Endothelial cell of umbilical vein (primary cell): ENCODE data around the gene CLCN4. TPM values are rescaled to one million over a fixed set of nuclear protein-coding genes. Genes with fewer than 3 reads are reported as not detected.

Experiments
- BruUV-seq: library from RNA; stranded (reverse); fragments of 400-500 nt; replicated peaks from 2 replicates; lab custom pipeline; 2021; lab: Mats Ljungman, UMichigan
- CTCF ChIA-PET: fragments of 300-600, 350-600 bp; sonication (Branson Sonifier 250); formaldehyde crosslinking; loops from one replicate; lab custom pipeline; 2021; ENCODE audit warnings: antibody characterized with exemption, inconsistent platforms; lab: Charles Lee
- POLR2A ChIA-PET: fragments of 300-600, 350-600 bp; sonication (Branson Sonifier 250); formaldehyde crosslinking; loops from one replicate; lab custom pipeline; 2021; ENCODE audit warnings: antibody characterized with exemption, inconsistent platforms; lab: Charles Lee
- DNase-seq: peaks from one replicate; pipeline ENCODE4 v3.0.0-alpha.2; 2011; ENCODE audit warnings: low read depth, low spot score
- FAIRE-seq: peaks from 2 replicates; lab custom pipeline; 2011; peaks lifted over from hg19 to GRCh38; lab: Jason Lieb, UNC
- H2AFZ ChIP-seq: 2 replicates; pipeline ENCODE4 v1.6.0; 2012; ENCODE audit warnings: low read depth, low read length, control low read depth, inconsistent platforms
- H3K27ac ChIP-seq: 2 replicates; pipeline ENCODE4 v1.5.1; 2011; ENCODE audit warnings: low read depth, mild to moderate bottlenecking, control low read depth, low read length, moderate library complexity; ENCODE audit not compliant: insufficient read depth
- H3K27me3 ChIP-seq, 2 experiments: 2 replicates each; pipeline versions ENCODE4 v1.6.0 to v1.6.1; 2011; ENCODE audit warnings: low read length in 2 of 2, mixed read lengths in 1 of 2; ENCODE audit not compliant: control insufficient read depth in 2 of 2, insufficient read depth in 2 of 2
- H3K36me3 ChIP-seq, 2 experiments: 2 replicates in 1 of 2; 3 replicates in 1 of 2; pipeline ENCODE4 v1.5.1; 2011; ENCODE audit warnings: low read length in 2 of 2, mild to moderate bottlenecking in 1 of 2, moderate library complexity in 1 of 2; ENCODE audit not compliant: control insufficient read depth in 2 of 2, insufficient read depth in 2 of 2; ENCODE audit errors: extremely low read depth in 1 of 2
- H3K4me1 ChIP-seq: 3 replicates; pipeline ENCODE4 v1.5.1; 2011; ENCODE audit warnings: mild to moderate bottlenecking, low read length; ENCODE audit not compliant: control insufficient read depth, insufficient read depth; ENCODE audit errors: extremely low read depth
- H3K4me2 ChIP-seq: 2 replicates; pipeline ENCODE4 v1.6.1; 2011; ENCODE audit warnings: low read length, control low read depth, mixed read lengths; ENCODE audit not compliant: insufficient read depth
- H3K4me3 ChIP-seq, 3 experiments: fragments of 200-600 bp in 1 of 3; sonication (generic), shearing (Covaris generic) in 1 of 3; replicated peaks in 1 of 3; 2 replicates each; pipeline ENCODE4 v1.5.1; 2011 to 2016; ENCODE audit warnings: control low read depth in 3 of 3, low read length in 3 of 3, mild to moderate bottlenecking in 2 of 3, inconsistent platforms in 1 of 3, low read depth in 1 of 3, moderate library complexity in 1 of 3; ENCODE audit not compliant: insufficient read depth in 1 of 3
- H3K79me2 ChIP-seq: 2 replicates; pipeline ENCODE4 v1.6.0; 2012; ENCODE audit warnings: low read length, inconsistent platforms; ENCODE audit not compliant: control insufficient read depth, insufficient read depth
- H3K9ac ChIP-seq: replicated peaks from 2 replicates; pipeline ENCODE3; 2011; ENCODE audit warnings: low read length, control low read depth; ENCODE audit not compliant: insufficient read depth; ENCODE audit errors: extremely low read depth
- H3K9me1 ChIP-seq: replicated peaks from 3 replicates; pipeline ENCODE4 v1.6.0; 2011; ENCODE audit warnings: mild to moderate bottlenecking, low read length; ENCODE audit not compliant: control insufficient read depth, insufficient read depth; ENCODE audit errors: extremely low read depth
- H3K9me3 ChIP-seq: replicated peaks from 2 replicates; pipeline ENCODE4 v1.5.1; 2012; ENCODE audit warnings: low read length, inconsistent platforms; ENCODE audit not compliant: control insufficient read depth, insufficient read depth
- H4K20me1 ChIP-seq: replicated peaks from 2 replicates; pipeline ENCODE3; 2011; ENCODE audit warnings: mild to moderate bottlenecking, low read length; ENCODE audit not compliant: control insufficient read depth, insufficient read depth; ENCODE audit errors: extremely low read depth
- EZH2 ChIP-seq: IDR thresholded peaks from 2 replicates; pipeline ENCODE4 v1.6.1; 2012; ENCODE audit warnings: borderline replicate concordance, low read depth, mild to moderate bottlenecking, moderate library complexity, low read length, inconsistent platforms; ENCODE audit not compliant: severe bottlenecking
- FOS ChIP-seq: IDR thresholded peaks from 2 replicates; pipeline ENCODE4 v1.6.1; 2011; ENCODE audit warnings: mild to moderate bottlenecking, low read length, moderate library complexity, borderline replicate concordance; ENCODE audit not compliant: insufficient read depth
- GATA2 ChIP-seq: IDR thresholded peaks from 2 replicates; pipeline ENCODE4 v1.7.0; 2011; ENCODE audit warnings: low read depth, mild to moderate bottlenecking, moderate library complexity, mixed read lengths, low read length; ENCODE audit not compliant: insufficient read length, insufficient read depth
- JUN ChIP-seq: IDR thresholded peaks from 2 replicates; pipeline ENCODE4 v1.6.1; 2011; ENCODE audit warnings: borderline replicate concordance, low read depth; ENCODE audit not compliant: insufficient read length, insufficient read depth
- MYC ChIP-seq: IDR thresholded peaks from one replicate; pipeline ENCODE4 v1.6.1; 2011; ENCODE audit warnings: mild to moderate bottlenecking, low read depth, low read length
- POLR2A ChIP-seq: IDR thresholded peaks from 2 replicates; pipeline ENCODE4 v1.6.1; 2012; ENCODE audit warnings: low read depth, mild to moderate bottlenecking, control low read depth, low read length
- POLR2AphosphoS5 ChIP-seq: IDR thresholded peaks from 2 replicates; pipeline ENCODE4 v1.6.1; 2012; ENCODE audit warnings: low read depth, mild to moderate bottlenecking, control low read depth, low read length, moderate library complexity; ENCODE audit not compliant: insufficient read depth
- dilution Hi-C: fragments of 300-500 bp; cut with MboI; formaldehyde crosslinking; loops from one replicate; pipeline ENCODE4 v1.15.0; 2019; ENCODE audit warnings: low sequenced_read_pairs; ENCODE audit not compliant: extremely low pct_ligation_motif_present
- intact Hi-C: fragments of 100-400 bp; cut with micrococcal nuclease; formaldehyde crosslinking; loops from one replicate; pipeline ENCODE4 v1.10.0; 2022
- polyA plus RNA-seq, 4 experiments: library from polyadenylated mRNA; depleted of rRNA in 3 of 4; stranded (reverse) in 3 of 4; unstranded in 1 of 4; fragments of >200 nt; gene quantifications; 2 replicates each; pipeline versions ENCODE4 v1.2.1 to v1.2.3, GENCODE V29; 2011 to 2012; ENCODE audit warnings: missing spikeins in 1 of 4
- total RNA-seq: library from RNA; stranded (reverse); gene quantifications from 2 replicates; pipeline ENCODE4 v1.2.3, GENCODE V29; 2021
- TF ChIP-seq, protein P1 (sequence below): IDR thresholded peaks from 2 replicates; pipeline ENCODE4 v1.6.1; 2011; ENCODE audit not compliant: insufficient read depth, insufficient read length
- TF ChIP-seq, protein P2 (sequence below), 2 donors: IDR thresholded peaks; 1 replicate in 1 of 2; 2 replicates in 1 of 2; pipeline ENCODE4 v1.5.1; 2011; ENCODE audit warnings: low read length in 2 of 2, mild to moderate bottlenecking in 2 of 2, moderate library complexity in 2 of 2, control low read depth in 1 of 2, inconsistent platforms in 1 of 2, low read depth in 1 of 2; ENCODE audit not compliant: insufficient read depth in 1 of 2; ENCODE audit errors: extremely low read depth in 1 of 2

The CLCN4 gene
- total and polyA plus RNA-seq, 2 donors (not counting 3 experiments of a cell fraction or from before 2014, with no cell fraction given), result 7.6 to 19.8 TPM

DNA sequence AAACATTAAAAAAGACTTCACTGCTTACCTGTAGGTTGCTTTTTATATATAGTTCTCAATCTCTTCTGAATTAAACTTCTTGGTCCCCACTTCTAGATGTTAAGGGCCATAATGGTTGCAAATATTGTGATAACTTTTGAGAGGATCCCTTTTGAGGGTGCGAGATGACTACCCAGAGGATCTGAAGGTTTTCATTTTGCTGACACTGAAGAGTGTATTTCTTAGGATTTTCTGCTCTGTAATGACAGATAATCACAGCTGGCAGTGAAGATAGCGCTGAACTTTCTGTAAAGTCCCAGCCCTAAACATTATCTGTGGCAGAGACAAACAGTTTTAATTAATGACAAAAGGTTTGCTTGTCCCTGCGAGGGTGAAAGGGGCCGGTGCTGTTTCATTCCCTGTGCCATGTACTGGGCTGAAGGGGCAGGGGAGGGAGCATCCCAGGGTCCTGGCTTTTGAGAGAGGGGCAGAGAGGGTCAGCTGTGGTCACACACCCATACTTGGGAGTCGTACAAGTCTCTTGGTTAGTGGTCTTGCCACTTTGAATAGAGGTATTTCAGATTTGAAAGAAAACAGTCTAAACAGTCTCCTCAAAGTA, 22.2 kb downstream of the CLCN4 start:
- Histone ChIP-seq H3K4me1 (peaks cover 29% of the 10 kb centered on the region), H4K20me1 (no peaks in the 10 kb centered on the region), H3K36me3 (no peaks in the 10 kb centered on the region), H3K27ac (peak overlapping the region; percentile 37), H3K9ac (peak overlapping the region; percentile 23), H3K79me2 (peaks cover 2% of the 10 kb centered on the region), H2AFZ (no peak overlapping the region), H3K27me3 (no peaks in the 10 kb centered on the region), H3K9me3 (no peaks in the 10 kb centered on the region), H3K4me2 (peak overlapping the region; percentile 70), H3K4me3 (no peak overlapping the region), H3K9me1 (no peaks in the 10 kb centered on the region)
- intact Hi-C loops (no loop called here), dilution Hi-C loops (no loop called here)
- CTCF ChIA-PET, result interaction anchor here (6.0 kb wide), 1 partner anchor 9 kb away, joined by 29 read pairs; no protein-coding TSS in a partner anchor
- TF ChIP-seq, protein P1, sequence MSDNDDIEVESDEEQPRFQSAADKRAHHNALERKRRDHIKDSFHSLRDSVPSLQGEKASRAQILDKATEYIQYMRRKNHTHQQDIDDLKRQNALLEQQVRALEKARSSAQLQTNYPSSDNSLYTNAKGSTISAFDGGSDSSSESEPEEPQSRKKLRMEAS, result no peak
- TF ChIP-seq GATA2 (no peak), POLR2A (no peak), POLR2AphosphoS5 (no peak), JUN (no peak), MYC (no peak), FOS (no peak), EZH2 (no peak)
- TF ChIP-seq, protein P2, sequence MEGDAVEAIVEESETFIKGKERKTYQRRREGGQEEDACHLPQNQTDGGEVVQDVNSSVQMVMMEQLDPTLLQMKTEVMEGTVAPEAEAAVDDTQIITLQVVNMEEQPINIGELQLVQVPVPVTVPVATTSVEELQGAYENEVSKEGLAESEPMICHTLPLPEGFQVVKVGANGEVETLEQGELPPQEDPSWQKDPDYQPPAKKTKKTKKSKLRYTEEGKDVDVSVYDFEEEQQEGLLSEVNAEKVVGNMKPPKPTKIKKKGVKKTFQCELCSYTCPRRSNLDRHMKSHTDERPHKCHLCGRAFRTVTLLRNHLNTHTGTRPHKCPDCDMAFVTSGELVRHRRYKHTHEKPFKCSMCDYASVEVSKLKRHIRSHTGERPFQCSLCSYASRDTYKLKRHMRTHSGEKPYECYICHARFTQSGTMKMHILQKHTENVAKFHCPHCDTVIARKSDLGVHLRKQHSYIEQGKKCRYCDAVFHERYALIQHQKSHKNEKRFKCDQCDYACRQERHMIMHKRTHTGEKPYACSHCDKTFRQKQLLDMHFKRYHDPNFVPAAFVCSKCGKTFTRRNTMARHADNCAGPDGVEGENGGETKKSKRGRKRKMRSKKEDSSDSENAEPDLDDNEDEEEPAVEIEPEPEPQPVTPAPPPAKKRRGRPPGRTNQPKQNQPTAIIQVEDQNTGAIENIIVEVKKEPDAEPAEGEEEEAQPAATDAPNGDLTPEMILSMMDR (IDR thresholded peaks at IDR 0.05; ENCODE audit: extremely low read depth in 1 of 2, insufficient read depth in 1 of 2, low read depth in 1 of 2, low read length in 2 of 2), result no peak
- no TSS peak for BruUV-seq
- no peak for DNase-seq
- FAIRE-seq, result peak; percentile 33
- POLR2A ChIA-PET, result no interaction called here
